Activated CD4-positive, alpha-beta T cell treated with anti-CD3 and anti-CD28 coated beads, Interleukin-2, Interleukin-6, amounts not matched to agents 100 ng/mL and 50 ng/mL, durations not matched to agents 16 hours and 8 hours (primary cell): ENCODE results near the gene TSPAN11.
"Not testable (repeated sequence)": the region's sequence is repeated elsewhere in the genome, so short reads cannot be mapped to it uniquely, and the experiment has no call there.

Experiments
- DNase-seq: peaks from one replicate; pipeline ENCODE4 v3.0.0-alpha.2; 2020

The TSPAN11 gene, protein sequence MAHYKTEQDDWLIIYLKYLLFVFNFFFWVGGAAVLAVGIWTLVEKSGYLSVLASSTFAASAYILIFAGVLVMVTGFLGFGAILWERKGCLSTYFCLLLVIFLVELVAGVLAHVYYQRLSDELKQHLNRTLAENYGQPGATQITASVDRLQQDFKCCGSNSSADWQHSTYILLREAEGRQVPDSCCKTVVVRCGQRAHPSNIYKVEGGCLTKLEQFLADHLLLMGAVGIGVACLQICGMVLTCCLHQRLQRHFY

DNA sequence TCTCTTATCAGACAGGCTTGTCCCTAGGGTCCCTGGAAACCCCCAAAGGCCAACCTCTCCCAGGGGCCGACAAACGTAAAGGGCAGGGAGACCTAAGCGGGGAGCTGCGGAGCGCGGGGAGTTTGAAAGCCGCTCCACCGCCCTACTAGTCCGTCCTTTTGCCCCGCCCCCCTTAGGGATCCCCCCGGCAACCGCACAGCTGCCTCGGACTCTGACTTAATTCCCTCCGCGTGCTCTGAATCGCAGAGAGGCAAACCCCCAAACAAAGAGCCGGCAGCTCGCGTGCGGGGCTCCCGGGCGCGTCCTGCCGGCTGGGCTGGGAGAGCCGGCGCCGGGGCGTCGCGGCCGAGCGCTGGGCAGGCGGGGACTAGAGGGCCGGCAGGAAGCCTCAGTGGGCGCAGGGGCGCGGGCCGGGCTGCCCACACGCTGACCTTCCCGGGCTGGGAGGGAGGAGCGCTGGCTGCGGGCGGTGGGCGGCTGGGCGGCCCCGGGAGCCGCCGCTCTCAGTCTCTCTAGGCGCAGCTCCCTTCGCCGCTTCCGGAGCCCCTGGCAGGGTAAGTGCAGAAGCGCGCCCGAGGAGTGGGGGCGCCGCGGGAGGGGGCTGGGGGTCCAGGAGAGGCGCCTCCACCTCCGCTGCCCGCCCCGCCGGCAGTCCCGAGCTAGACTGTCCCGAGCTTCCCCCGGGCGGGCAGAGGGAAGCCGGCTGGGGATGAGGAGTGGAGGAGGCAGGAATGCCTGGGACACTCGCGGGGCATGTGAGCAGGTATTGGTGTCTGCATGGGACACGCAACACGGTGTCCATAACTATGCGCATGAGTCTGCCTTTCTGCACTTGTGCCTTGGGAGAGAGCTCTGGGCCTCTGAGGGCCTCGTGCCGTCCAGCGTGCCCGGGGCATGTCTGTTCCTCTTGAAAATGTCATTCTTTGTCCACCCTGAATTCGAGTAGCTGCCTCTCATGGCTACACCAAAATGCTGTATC, at the start of gene TSPAN11:
TSS of gene TSPAN11 (plus strand) at position 506 of the 979 bp plus-strand sequence. CDS start 27,244 bp downstream, outside the sequence.
- no peak for DNase-seq

GRCh38 chr12:30877105-30877875, 49.3 kb upstream of the TSPAN11 start:
- no peak for DNase-seq

DNA sequence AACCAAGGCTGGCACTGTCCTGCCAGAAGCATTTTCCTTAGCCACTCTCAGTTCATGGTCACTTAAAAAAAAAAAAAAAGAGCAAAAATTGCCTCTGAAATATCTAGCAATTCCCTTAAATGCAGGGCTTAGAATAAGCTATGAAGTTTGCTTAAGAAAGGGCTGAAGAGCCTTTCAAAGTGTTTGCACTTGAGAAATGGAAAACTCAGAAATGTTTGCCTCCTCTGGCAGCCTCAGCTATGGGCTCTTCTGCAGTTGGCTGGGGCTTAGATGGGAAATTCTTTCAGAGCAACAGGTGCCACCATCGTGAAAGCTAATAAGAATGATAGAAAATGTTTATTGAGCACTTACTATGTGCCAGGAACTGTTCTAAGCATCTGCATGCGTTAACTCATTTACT, 48.5 kb upstream of the TSPAN11 start:
- DNase-seq: no peak

GRCh38 chr12:30880061-30880460, 46.5 kb upstream of the TSPAN11 start:
- no peak for DNase-seq

DNA sequence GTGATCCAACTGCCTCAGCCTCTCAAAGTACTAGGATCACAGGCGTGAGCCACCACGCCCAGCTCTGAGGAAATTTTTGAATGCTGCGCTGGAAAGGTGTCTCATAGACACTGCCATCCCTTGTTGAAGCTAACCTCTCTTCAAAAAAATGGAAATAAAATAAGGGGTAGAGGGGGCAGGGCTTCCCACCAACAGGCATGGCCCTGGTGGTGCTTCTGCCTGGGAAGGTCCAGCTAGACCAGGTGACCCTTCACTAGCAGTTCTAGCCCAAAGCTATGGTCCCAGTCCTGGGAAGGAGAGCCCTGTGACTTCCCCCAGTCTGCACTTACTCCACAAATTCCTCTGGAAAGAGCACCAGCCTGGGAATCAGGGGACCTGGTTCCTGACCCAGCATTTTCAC, 45.7 kb upstream of the TSPAN11 start:
- no peak for DNase-seq

DNA sequence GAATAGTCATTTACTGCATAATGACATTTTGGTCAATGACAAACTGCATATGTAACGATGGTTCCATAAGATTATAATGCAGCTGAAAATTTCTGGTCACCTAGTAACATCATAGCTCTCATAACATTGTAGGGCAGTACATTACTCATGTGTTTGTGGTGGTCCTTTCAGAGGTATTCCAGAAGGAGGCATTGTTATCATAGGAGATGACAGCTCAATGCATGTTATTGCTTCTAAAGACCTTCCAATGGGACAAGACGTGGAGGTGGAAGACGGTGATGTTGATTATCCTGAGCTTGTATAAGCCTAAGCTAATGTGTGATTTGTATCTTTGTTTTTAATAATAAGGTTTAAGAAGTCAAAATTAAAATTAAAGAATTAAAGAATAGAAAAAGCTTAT, 43.8 kb upstream of the TSPAN11 start:
- DNase-seq: no peak

DNA sequence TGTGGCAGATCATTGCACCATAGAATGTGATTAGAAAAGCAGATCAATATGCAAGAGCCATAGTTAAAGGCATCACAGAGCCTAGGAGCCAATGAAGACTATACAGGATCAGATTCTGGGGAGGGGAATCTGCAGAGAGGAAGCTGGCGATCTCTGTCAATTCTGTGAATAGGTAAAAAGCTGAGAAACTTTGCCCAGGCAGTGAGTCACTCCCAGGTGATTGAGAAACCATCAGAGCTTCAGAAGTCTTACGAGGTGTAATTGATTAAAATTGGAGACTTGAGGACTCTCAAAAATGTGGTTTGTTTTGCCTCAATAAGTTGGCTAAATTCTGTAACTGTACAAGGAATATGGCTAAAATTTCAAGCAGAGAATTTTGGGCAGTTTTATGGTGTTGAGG, 41.7 kb upstream of the TSPAN11 start:
- DNase-seq: no peak

- DNase-seq: no peak
These were observed 41.2 kb upstream of the TSPAN11 start for GRCh38 chr12:30885321-30885720.

DNA sequence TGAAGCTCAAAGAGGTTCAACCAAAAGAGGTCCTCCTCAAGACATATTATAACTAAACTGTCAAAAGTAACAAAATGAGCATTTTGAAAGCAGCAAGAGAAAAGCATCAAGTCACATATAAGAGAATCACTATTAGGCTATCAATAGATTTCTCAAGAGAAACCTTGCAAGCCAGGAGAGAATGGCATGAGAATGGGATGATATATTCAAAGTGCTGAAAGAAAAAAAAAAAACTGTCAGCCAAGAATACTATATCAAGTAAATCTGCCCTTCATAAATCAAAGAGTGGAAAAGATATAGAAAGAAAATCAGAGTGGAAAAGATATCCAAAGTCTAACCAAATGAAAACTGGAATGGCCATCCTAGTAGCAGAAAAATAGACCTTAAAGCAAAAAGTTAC, 39.3 kb upstream of the TSPAN11 start:
- DNase-seq: no peak

DNA sequence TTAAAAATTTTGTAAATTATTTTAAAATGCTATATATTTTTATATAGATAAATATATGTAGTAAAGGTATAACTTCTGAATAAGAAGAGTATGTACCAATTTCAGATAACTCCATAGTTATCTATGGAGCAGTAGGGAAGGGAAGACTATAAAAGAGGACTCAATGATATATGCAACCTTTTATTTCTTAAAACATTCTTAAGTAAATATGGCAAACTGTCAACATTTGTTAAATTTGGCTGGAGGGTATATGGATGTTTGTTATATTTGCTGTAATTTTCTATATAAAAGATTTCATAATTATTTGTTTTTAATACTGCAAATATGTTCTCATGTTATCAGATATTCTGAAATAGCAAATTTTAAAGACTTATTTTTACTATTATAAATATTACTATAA, 38.3 kb upstream of the TSPAN11 start:
- DNase-seq: no peak

GRCh38 chr12:30894531-30894930, 32.0 kb upstream of the TSPAN11 start:
- DNase-seq: not testable (repeated sequence)

GRCh38 chr12:30896461-30896860, 30.1 kb upstream of the TSPAN11 start:
- no peak for DNase-seq

DNA sequence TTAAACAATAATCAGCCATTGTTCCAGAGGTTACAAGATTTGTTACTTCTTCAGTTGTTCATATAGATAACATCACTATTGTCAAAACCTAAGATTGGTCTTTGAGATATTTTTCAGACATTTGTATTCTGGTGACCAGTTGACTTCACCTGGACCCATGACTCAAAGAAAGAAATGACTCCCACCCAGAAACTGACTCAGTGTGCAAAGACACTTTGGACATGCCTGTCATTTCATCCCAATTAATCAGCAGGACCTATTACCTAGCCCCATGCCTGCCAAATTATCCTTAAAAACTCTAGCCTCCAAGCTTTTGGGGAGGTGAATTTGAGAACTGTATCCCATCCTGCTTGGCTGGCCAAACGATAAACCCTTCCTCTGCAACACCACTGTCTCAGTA, 27.7 kb upstream of the TSPAN11 start:
- DNase-seq: no peak

GRCh38 chr12:30900351-30900750, 26.2 kb upstream of the TSPAN11 start:
- DNase-seq: no peak

GRCh38 chr12:30902001-30902400, 24.5 kb upstream of the TSPAN11 start:
- DNase-seq: no peak

DNA sequence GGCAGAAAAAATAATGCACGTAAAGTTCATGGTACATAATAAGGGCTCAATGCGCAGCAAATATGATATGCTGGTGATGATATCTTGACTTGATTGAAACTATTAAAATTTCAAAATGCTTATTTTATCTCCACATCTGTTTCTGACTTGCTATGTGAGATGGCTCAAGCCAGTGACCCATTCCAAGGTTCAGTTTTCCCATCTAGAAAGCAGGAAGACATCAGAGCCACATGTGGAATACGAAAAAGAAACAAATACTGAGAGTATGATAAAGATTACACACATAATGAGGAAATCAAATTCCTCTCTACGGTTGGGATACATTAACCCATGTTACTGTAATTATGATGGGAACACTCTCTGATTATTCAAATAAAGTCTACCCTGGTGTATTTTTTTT, 24.0 kb upstream of the TSPAN11 start:
- DNase-seq: no peak

GRCh38 chr12:30905463-30906009, 21.0 kb upstream of the TSPAN11 start:
- DNase-seq: no peak

- DNase-seq: no peak
These were observed 18.3 kb upstream of the TSPAN11 start for GRCh38 chr12:30908076-30908721.

DNA sequence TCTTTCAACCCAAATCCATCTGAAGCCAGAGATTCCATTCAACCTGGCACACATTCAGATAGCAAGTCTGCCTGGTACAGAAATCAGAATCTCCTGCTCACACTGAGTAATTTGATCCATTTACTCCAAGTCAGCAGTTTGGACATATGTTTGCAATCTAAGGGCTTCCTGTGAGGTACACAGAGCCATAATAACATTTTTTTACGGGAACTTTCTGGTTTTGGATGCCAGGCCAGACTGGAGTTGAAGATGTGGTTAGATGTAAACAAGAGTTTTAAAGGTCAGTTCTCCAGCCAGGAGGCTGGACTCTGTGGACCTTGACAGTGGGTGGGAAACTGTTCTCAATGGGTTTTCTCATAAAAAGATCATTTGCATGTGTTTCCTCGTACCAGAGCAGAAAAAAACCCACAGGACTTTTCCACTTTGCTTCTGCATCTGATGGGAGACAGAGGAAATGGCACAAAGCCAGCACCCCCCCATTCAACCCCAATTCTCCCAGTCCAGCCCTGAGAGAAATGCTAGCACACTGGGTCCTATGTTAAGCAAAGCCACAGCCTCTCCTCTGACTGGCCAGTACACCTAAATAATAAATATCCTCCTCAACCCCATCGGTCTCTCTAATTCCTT, 17.7 kb upstream of the TSPAN11 start:
- DNase-seq: no peak

DNA sequence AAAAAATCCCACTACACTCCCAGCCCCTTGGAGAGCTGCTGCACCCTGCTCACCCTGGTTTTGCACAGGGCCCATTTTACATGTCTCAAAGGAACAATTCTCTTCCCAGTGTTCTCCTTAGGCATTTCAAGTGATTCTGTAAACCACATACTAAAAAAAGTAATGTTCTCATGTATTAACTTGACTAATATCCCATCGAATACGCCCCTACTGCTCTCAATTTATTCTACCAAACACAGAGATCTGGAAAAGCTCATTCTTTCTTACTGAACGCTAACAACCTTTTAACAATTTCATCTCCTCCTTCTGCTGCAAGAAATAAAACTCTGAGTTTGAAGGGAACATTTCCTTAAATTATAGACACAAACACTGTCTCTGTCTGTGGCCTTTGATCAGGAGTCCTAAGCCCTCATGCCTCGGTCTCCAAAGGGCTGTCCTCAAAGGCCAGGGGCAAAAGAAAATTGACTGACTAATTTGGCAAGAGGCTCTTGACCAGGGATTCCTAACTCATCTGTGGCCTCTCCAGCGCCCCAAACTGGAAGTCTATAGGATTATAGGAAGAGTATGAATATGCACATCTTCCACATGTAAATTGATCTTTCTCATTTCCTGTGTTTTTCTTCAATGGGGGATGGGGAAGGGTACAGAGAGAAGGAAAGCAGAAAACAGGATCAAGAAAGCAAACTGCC, 17.1 kb upstream of the TSPAN11 start:
- DNase-seq: no peak

DNA sequence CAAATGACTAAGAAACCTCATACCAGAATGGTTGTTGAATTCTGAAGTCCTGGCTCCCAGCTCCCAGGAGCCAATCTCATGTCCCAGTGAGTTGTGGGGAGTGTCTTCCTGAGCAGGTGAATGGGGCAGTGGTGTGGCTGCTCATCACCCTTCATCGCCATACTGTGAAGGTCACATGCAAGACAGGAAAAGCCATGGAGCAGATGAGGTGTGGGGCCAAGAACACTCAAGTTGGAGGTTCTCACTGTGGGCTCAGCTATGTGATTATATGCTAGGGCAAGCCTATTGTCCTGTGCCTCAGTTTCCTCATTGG, 16.6 kb upstream of the TSPAN11 start:
- no peak for DNase-seq

GRCh38 chr12:30911207-30911606, 15.3 kb upstream of the TSPAN11 start:
- DNase-seq: no peak
